Loucy (cell line): ENCODE data around the gene C13orf46.
"Not testable (repeated sequence)": the region's sequence is repeated elsewhere in the genome, so short reads cannot be mapped to it uniquely, and the experiment has no call there.

Experiments used
- H2AFZ ChIP-seq: fragments of 200-600 bp; sonication (generic); 2 replicates; pipeline ENCODE4 v1.6.0; 2016; ENCODE audit warnings: antibody characterized with exemption, mild to moderate bottlenecking, low read length, moderate library complexity
- H3F3A ChIP-seq: fragments of 200-600 bp; 2 replicates; pipeline ENCODE4 v1.6.0; 2016; ENCODE audit warnings: antibody characterized with exemption, low read depth, mild to moderate bottlenecking
- H3K27me3 ChIP-seq: fragments of 200-600 bp; sonication (generic); 2 replicates; pipeline ENCODE4 v1.6.1; 2014; ENCODE audit warnings: low read length, mild to moderate bottlenecking; ENCODE audit not compliant: insufficient read depth, poor library complexity, severe bottlenecking
- H3K36me3 ChIP-seq: fragments of 200-600 bp; sonication (generic); 2 replicates; pipeline ENCODE4 v1.6.1; 2016; ENCODE audit warnings: low read length; ENCODE audit not compliant: insufficient read depth
- H3K4me1 ChIP-seq: fragments of 200-600 bp; sonication (generic); 2 replicates; pipeline ENCODE4 v1.5.1; 2014; ENCODE audit warnings: low read length, mild to moderate bottlenecking; ENCODE audit not compliant: insufficient read depth, poor library complexity, severe bottlenecking
- H3K4me2 ChIP-seq: fragments of 200-600 bp; sonication (generic); 2 replicates; pipeline ENCODE4 v1.6.0; 2014; ENCODE audit warnings: antibody characterized with exemption, low read length, low read depth, mild to moderate bottlenecking; ENCODE audit not compliant: poor library complexity, severe bottlenecking
- H3K4me3 ChIP-seq: fragments of 200-600 bp; sonication (generic); 2 replicates; pipeline ENCODE4 v1.5.1; 2014; ENCODE audit warnings: low read length, mild to moderate bottlenecking, mixed read lengths; ENCODE audit not compliant: poor library complexity, severe bottlenecking
- H3K79me2 ChIP-seq: fragments of 200-600 bp; sonication (generic); 2 replicates; pipeline ENCODE4 v1.6.1; 2014; ENCODE audit warnings: low read length; ENCODE audit not compliant: insufficient read depth
- H3K9ac ChIP-seq: fragments of 200-600 bp; sonication (generic); 2 replicates; pipeline ENCODE4 v1.6.0; 2014; ENCODE audit warnings: mild to moderate bottlenecking, low read depth, low read length, moderate library complexity; ENCODE audit not compliant: poor library complexity, severe bottlenecking
- H3K9me2 ChIP-seq: fragments of 200-600 bp; sonication (generic); replicated peaks from 2 replicates; pipeline ENCODE4 v1.6.1; 2016; ENCODE audit warnings: low read depth, low read length, mixed read lengths
- H3K9me3 ChIP-seq: fragments of 200-600 bp; sonication (generic); 2 replicates; pipeline ENCODE4 v1.6.1; 2014; ENCODE audit warnings: mild to moderate bottlenecking, antibody characterized with exemption, low read length, low read depth; ENCODE audit not compliant: insufficient read depth
- H4K20me1 ChIP-seq: fragments of 200-600 bp; sonication (generic); 2 replicates; pipeline ENCODE4 v1.6.0; 2014; ENCODE audit warnings: antibody characterized with exemption, low read length, mild to moderate bottlenecking; ENCODE audit not compliant: insufficient read depth, poor library complexity, severe bottlenecking
- EZH2phosphoT487 ChIP-seq: fragments of 200-600 bp; IDR thresholded peaks from 2 replicates; pipeline ENCODE4 v1.6.1; 2018; ENCODE audit warnings: antibody characterized with exemption, mild to moderate bottlenecking, moderate library complexity, borderline replicate concordance
- TF ChIP-seq, protein P1 (sequence below): fragments of 200-600 bp; sonication (generic); conservative IDR thresholded peaks from 2 replicates; pipeline ENCODE4 v1.5.1; 2014; ENCODE audit warnings: mild to moderate bottlenecking, antibody characterized with exemption, low read length

C13orf46 gene

GRCh38 chr13:113915786-113916329 is 58.0 kb downstream of the C13orf46 start:
- Histone ChIP-seq H3K4me3 (no peak overlapping the region), H3F3A (no peaks in the 10 kb centered on the region), H3K4me1 (no peaks in the 10 kb centered on the region)

GRCh38 chr13:113915012-113915763 is 58.7 kb downstream of the C13orf46 start:
- H3K36me3 ChIP-seq, result no peaks in the 10 kb centered on the region
- no peak overlapping the region for H2AFZ ChIP-seq
- no peaks in the 10 kb centered on the region for H4K20me1 ChIP-seq
- H3K4me1 ChIP-seq, result no peaks in the 10 kb centered on the region
- H3K27me3 ChIP-seq, result peaks cover 4% of the 10 kb centered on the region
- H3K9me3 ChIP-seq, result no peaks in the 10 kb centered on the region; the same call in 1 of the 2 replicates
- H3K9ac ChIP-seq, result no peak overlapping the region
- no peaks in the 10 kb centered on the region for H3K9me2 ChIP-seq
- H3K4me2 ChIP-seq, result no peak overlapping the region
- no peak overlapping the region for H3K4me3 ChIP-seq
- H3F3A ChIP-seq, result no peaks in the 10 kb centered on the region
- TF ChIP-seq, protein P1, sequence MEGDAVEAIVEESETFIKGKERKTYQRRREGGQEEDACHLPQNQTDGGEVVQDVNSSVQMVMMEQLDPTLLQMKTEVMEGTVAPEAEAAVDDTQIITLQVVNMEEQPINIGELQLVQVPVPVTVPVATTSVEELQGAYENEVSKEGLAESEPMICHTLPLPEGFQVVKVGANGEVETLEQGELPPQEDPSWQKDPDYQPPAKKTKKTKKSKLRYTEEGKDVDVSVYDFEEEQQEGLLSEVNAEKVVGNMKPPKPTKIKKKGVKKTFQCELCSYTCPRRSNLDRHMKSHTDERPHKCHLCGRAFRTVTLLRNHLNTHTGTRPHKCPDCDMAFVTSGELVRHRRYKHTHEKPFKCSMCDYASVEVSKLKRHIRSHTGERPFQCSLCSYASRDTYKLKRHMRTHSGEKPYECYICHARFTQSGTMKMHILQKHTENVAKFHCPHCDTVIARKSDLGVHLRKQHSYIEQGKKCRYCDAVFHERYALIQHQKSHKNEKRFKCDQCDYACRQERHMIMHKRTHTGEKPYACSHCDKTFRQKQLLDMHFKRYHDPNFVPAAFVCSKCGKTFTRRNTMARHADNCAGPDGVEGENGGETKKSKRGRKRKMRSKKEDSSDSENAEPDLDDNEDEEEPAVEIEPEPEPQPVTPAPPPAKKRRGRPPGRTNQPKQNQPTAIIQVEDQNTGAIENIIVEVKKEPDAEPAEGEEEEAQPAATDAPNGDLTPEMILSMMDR, result no peak
- no peak for TF ChIP-seq EZH2phosphoT487
- no peaks in the 10 kb centered on the region for H3K79me2 ChIP-seq

More at GRCh38 chr13:113915786-113916329, 58.0 kb downstream of the C13orf46 start:
- H3K9me3 ChIP-seq, result peaks cover 2% of the 10 kb centered on the region; the same call in 1 of the 2 replicates
- no peaks in the 10 kb centered on the region for H3K36me3 ChIP-seq
- TF ChIP-seq, protein P1, result no peak
- TF ChIP-seq EZH2phosphoT487, result no peak
- H2AFZ ChIP-seq, result no peak overlapping the region
- H3K79me2 ChIP-seq, result no peaks in the 10 kb centered on the region
- H4K20me1 ChIP-seq, result no peaks in the 10 kb centered on the region
- no peak overlapping the region for H3K4me2 ChIP-seq
- no peaks in the 10 kb centered on the region for H3K9me2 ChIP-seq
- H3K9ac ChIP-seq, result no peak overlapping the region
- H3K27me3 ChIP-seq, result peaks cover 4% of the 10 kb centered on the region

DNA sequence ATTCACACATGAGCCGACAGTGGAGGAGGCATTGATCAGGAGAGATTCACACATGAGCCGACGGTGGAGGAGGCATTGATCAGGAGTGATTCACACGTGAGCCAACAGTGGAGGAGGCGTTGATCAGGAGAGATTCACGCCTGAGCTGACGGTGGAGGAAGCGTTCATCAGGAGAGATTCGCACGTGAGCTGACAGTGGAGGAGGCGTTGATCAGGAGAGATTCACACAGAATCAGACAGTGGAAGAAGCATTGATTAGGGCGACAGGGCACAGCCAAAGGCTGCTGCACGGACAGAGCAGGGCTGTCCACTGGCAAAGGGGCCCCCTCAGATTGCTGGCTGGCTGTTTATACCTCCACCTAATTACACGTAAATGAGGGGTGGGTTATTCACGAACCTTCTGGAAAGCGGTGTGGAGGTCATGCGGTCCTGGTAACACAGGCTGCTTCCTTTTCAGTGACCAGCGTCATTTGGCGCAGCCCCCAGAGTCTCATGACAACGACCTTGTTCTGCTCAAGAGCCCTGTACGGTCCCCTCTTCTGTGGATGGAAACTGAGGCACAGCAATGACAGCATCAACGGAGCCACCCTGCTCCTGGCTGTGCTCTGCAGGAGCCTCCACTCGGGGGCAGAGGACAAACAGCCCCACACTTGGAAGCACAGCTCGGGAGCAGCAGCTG is 59.4 kb downstream of the C13orf46 start:
- Histone ChIP-seq H3K9ac (no peak overlapping the region), H2AFZ (no peak overlapping the region), H3K9me2 (no peaks in the 10 kb centered on the region), H3F3A (no peaks in the 10 kb centered on the region), H3K4me2 (no peak overlapping the region), H3K9me3 (no peaks in the 10 kb centered on the region; the same call in 1 of the 2 replicates), H3K4me3 (no peak overlapping the region), H3K36me3 (no peaks in the 10 kb centered on the region), H3K27me3 (peaks cover 4% of the 10 kb centered on the region), H3K79me2 (no peaks in the 10 kb centered on the region), H3K4me1 (no peaks in the 10 kb centered on the region), H4K20me1 (no peaks in the 10 kb centered on the region)
- no peak for TF ChIP-seq EZH2phosphoT487
- TF ChIP-seq, protein P1, result no peak

- not testable (repeated sequence) for H3K27me3 ChIP-seq, H3K36me3 ChIP-seq, H3K4me3 ChIP-seq, H3K9me2 ChIP-seq, H3K4me2 ChIP-seq, H3K9ac ChIP-seq, H4K20me1 ChIP-seq, H3K9me3 ChIP-seq, H3K4me1 ChIP-seq, H3F3A ChIP-seq, H3K79me2 ChIP-seq, H2AFZ ChIP-seq
Measured at GRCh38 chr13:113913838-113914237, 60.0 kb downstream of the C13orf46 start.

- not testable (repeated sequence) for H2AFZ ChIP-seq, H3F3A ChIP-seq, H3K9ac ChIP-seq, H3K4me3 ChIP-seq, H3K9me3 ChIP-seq, H4K20me1 ChIP-seq, H3K9me2 ChIP-seq, H3K4me1 ChIP-seq, H3K4me2 ChIP-seq, H3K27me3 ChIP-seq, H3K79me2 ChIP-seq, H3K36me3 ChIP-seq
Measured at GRCh38 chr13:113913408-113913807, 60.5 kb downstream of the C13orf46 start.
